K562 (cell line): ENCODE data around the gene ATP6V0E1. TPM values are rescaled to one million over a fixed set of nuclear protein-coding genes. Genes with fewer than 3 reads are reported as not detected.

Source experiments
- ARNT ChIP-seq, 2 experiments: fragments of 450-650 bp; IDR thresholded peaks; 2 replicates each; pipeline ENCODE4 v1.6.1; 2016; ENCODE audit warnings: mild to moderate bottlenecking in 1 of 2
- BCLAF1 ChIP-seq, 2 experiments: fragments of 450-650 bp in 1 of 2; IDR thresholded peaks; 2 replicates each; pipeline ENCODE4 v1.6.1; 2011 to 2017; ENCODE audit warnings: low read depth in 2 of 2, antibody characterized with exemption in 1 of 2, borderline replicate concordance in 1 of 2, low read length in 1 of 2, mild to moderate bottlenecking in 1 of 2, mixed read lengths in 1 of 2; ENCODE audit not compliant: control insufficient read depth in 1 of 2
- FOXM1 ChIP-seq, 2 experiments: fragments of 450-650 bp in 1 of 2; sonication (generic) in 1 of 2; formaldehyde crosslinking in 1 of 2; IDR thresholded peaks; 2 replicates each; pipeline versions ENCODE4 v1.6.1 to v1.9.0; 2017 to 2022; ENCODE audit warnings: low read depth in 2 of 2, mild to moderate bottlenecking in 2 of 2, missing genetic modification reagents in 1 of 2, moderate library complexity in 1 of 2
- HINFP ChIP-seq: fragments of 450-650 bp; conservative IDR thresholded peaks from 2 replicates; pipeline ENCODE4 v1.6.1; 2016; ENCODE audit warnings: missing genetic modification characterization, low read depth, mild to moderate bottlenecking, control low read depth, missing compliant biosample characterization
- HOXB6 ChIP-seq: fragments of 250-450 bp; sonication (Bioruptor Pico); IDR thresholded peaks from 2 replicates; pipeline ENCODE4 v1.5.1; 2022; ENCODE audit warnings: mild to moderate bottlenecking, borderline replicate concordance
- MED1 ChIP-seq: sonication (generic); formaldehyde crosslinking; IDR thresholded peaks from 2 replicates; pipeline ENCODE4 v1.8.1; 2023; ENCODE audit warnings: missing genetic modification reagents, borderline replicate concordance
- MEIS2 ChIP-seq: fragments of 450-650 bp; IDR thresholded peaks from 2 replicates; pipeline ENCODE4 v1.6.1; 2014; ENCODE audit warnings: mild to moderate bottlenecking; ENCODE audit not compliant: partially characterized antibody
- MIER1 ChIP-seq: fragments of 450-650 bp; IDR thresholded peaks from 2 replicates; pipeline ENCODE4 v1.6.1; 2016; ENCODE audit warnings: antibody characterized with exemption, mild to moderate bottlenecking, low read depth
- MNT ChIP-seq, 2 experiments: fragments of 450-650 bp; conservative IDR thresholded peaks; 2 replicates each; pipeline ENCODE4 v1.6.1; 2017; ENCODE audit warnings: mild to moderate bottlenecking in 2 of 2, moderate library complexity in 2 of 2
- MTA2 ChIP-seq: fragments of 450-650 bp; IDR thresholded peaks from 2 replicates; pipeline ENCODE4 v1.6.1; 2016; ENCODE audit warnings: low read depth
- NR2C2 ChIP-seq, 2 experiments: fragments of 200-800 bp in 1 of 2; sonication (Bioruptor generic) in 1 of 2; sonication (generic) in 1 of 2; formaldehyde crosslinking in 1 of 2; IDR thresholded peaks; 2 replicates each; pipeline versions ENCODE4 v1.6.1 to v1.8.0; 2016 to 2022; ENCODE audit warnings: mild to moderate bottlenecking in 1 of 2, missing compliant biosample characterization in 1 of 2, missing genetic modification characterization in 1 of 2, missing genetic modification reagents in 1 of 2
- PKNOX1 ChIP-seq: fragments of 450-650 bp; IDR thresholded peaks from 2 replicates; pipeline ENCODE4 v1.6.1; 2016
- PTTG1 ChIP-seq: fragments of 450-650 bp; IDR thresholded peaks from 2 replicates; pipeline ENCODE4 v1.6.1; 2016; ENCODE audit warnings: low read depth, mild to moderate bottlenecking, missing genetic modification characterization, missing compliant biosample characterization
- TCF7 ChIP-seq: sonication (generic); IDR thresholded peaks from 2 replicates; pipeline ENCODE4 v1.6.1; 2016; ENCODE audit warnings: antibody characterized with exemption, borderline replicate concordance
- TEAD1 ChIP-seq, 2 experiments: fragments of 450-650 bp in 1 of 2; sonication (generic) in 1 of 2; formaldehyde crosslinking; IDR thresholded peaks; 2 replicates each; pipeline versions ENCODE4 v1.4.0 to v1.8.0; 2020 to 2022; ENCODE audit warnings: mild to moderate bottlenecking in 2 of 2, missing genetic modification reagents in 1 of 2
- ZNF174 ChIP-seq: fragments of 250-450 bp; sonication (Bioruptor Pico); IDR thresholded peaks from 2 replicates; pipeline ENCODE4 v1.4.0; 2020; ENCODE audit warnings: mild to moderate bottlenecking
- ZNF175 ChIP-seq: fragments of 200-800 bp; sonication (Bioruptor generic); IDR thresholded peaks from 2 replicates; pipeline ENCODE4 v1.6.1; 2016; ENCODE audit warnings: low read depth, mild to moderate bottlenecking, missing genetic modification characterization, missing compliant biosample characterization
- ZNF197 ChIP-seq: fragments of 200-800 bp; sonication (Bioruptor generic); IDR thresholded peaks from 2 replicates; pipeline ENCODE4 v1.6.1; 2016; ENCODE audit warnings: low read depth, missing genetic modification characterization, missing compliant biosample characterization
- ZNF316 ChIP-seq: fragments of 450-650 bp; IDR thresholded peaks from 2 replicates; pipeline ENCODE4 v1.6.1; 2016
- ZNF507 ChIP-seq: conservative IDR thresholded peaks from 2 replicates; pipeline ENCODE4 v1.6.1; 2017; ENCODE audit warnings: missing genetic modification characterization, missing compliant biosample characterization
- ZNF57 ChIP-seq: fragments of 450-650 bp; formaldehyde crosslinking; IDR thresholded peaks from 2 replicates; pipeline ENCODE4 v1.4.0; 2020; ENCODE audit warnings: mild to moderate bottlenecking, moderate library complexity
- polyA plus RNA-seq, 8 experiments: library from polyadenylated mRNA; depleted of rRNA in 4 of 8; stranded (reverse) in 5 of 8; unstranded in 3 of 8; fragments of >200 nt; fragmentation: Nextera tagmentation in 2 of 8; fragmentation: Illumina TruSeq in 1 of 8; extraction: Ambion mirVana in 2 of 8; extraction: Trizol in 1 of 8; gene quantifications; 2 replicates each; pipeline versions ENCODE4 v1.2.1 to v1.2.3, GENCODE V29; 2011 to 2014; ENCODE audit warnings: inconsistent platforms in 1 of 8, missing spikeins in 1 of 8
- total RNA-seq, 7 experiments: library from RNA; depleted of rRNA in 6 of 7; stranded (reverse); fragments of >200 nt in 6 of 7; fragmentation: Illumina TruSeq in 2 of 7; extraction: Trizol in 2 of 7; gene quantifications; 2 replicates each; pipeline versions ENCODE4 v1.2.1 to v1.2.3, GENCODE V29; 2011 to 2021; ENCODE audit warnings: low replicate concordance in 1 of 7

The ATP6V0E1 gene
- total and polyA plus RNA-seq, 9 of the 15 experiments (the other 6 are each of a cell fraction or from before 2014, with no cell fraction given), result 63.8 to 395 (median 112) TPM

- TF ChIP-seq TEAD1 (CRISPR knock-in tag; IDR thresholded peaks at IDR 0.05) (no peak), MNT (conservative IDR thresholded peaks at IDR 0.05) (no peak), HINFP (tag) (no peak), PKNOX1 (peak; percentile 34), MED1 (CRISPR knock-in tag) (no peak), TCF7 (no peak), PTTG1 (tag) (no peak), ZNF57 (CRISPR knock-in tag) (no peak), ZNF174 (CRISPR knock-in tag) (no peak), ZNF316 (no peak), ZNF197 (no peak), NR2C2 (CRISPR knock-in tag; IDR thresholded peaks at IDR 0.05) (no peak), NR2C2 (tag; IDR thresholded peaks at IDR 0.05) (no peak), MEIS2 (peak; percentile 83), ZNF175 (no peak), FOXM1 (IDR thresholded peaks at IDR 0.05; ENCODE audit: low read depth) (peak; percentile 65; the same call in 1 of the 2 replicates), FOXM1 (CRISPR knock-in tag; IDR thresholded peaks at IDR 0.05; ENCODE audit: low read depth) (no peak), MTA2 (peak; percentile 58; the same call in 1 of the 2 replicates), ZNF507 (tag) (no peak), MIER1 (no peak), HOXB6 (CRISPR knock-in tag) (no peak), BCLAF1 (IDR thresholded peaks at IDR 0.05; ENCODE audit: borderline replicate concordance in 1 of 2, control insufficient read depth in 1 of 2, low read depth in 2 of 2, low read length in 1 of 2) (no peak), ARNT (IDR thresholded peaks at IDR 0.05) (no peak)
Measured at GRCh38 chr5:172971482-172971881, 12.1 kb upstream of the ATP6V0E1 start (continued).
